ENCODE results near the gene ORAI3.
A peak's percentile ranks its signal among the peaks of the same experiment; 100 is the strongest.

GRCh38 chr16:30922960-30923535 lies 25.8 kb upstream of the ORAI3 start:
- TF ChIP-seq SIN3A (IDR thresholded peaks at IDR 0.05; ENCODE audit: borderline replicate concordance, insufficient read depth, low read length) (no peak), TAF1 (IDR thresholded peaks at IDR 0.05; ENCODE audit: borderline replicate concordance, insufficient read depth, low read length) (peak; percentile 76; the same call in 1 of the 2 replicates), POLR2AphosphoS5 (IDR thresholded peaks at IDR 0.05; ENCODE audit: low read depth, low read length) (peak; percentile 56), REST (IDR thresholded peaks at IDR 0.05; ENCODE audit: insufficient read depth in 1 of 2, low read depth in 2 of 2, low read length in 2 of 2) (no peak)

Data from PFSK-1 (cell line).